COLO829 (cell line): ENCODE results near the gene GABBR2.
A peak's percentile ranks its signal among the peaks of the same experiment; 100 is the strongest.
"Not testable (repeated sequence)": the region's sequence is repeated elsewhere in the genome, so short reads cannot be mapped to it uniquely, and the experiment has no call there.

Experiments
- DNase-seq: peaks from one replicate; pipeline ENCODE4 v3.0.0; 2012; ENCODE audit warnings: low spot score

The GABBR2 gene

DNA sequence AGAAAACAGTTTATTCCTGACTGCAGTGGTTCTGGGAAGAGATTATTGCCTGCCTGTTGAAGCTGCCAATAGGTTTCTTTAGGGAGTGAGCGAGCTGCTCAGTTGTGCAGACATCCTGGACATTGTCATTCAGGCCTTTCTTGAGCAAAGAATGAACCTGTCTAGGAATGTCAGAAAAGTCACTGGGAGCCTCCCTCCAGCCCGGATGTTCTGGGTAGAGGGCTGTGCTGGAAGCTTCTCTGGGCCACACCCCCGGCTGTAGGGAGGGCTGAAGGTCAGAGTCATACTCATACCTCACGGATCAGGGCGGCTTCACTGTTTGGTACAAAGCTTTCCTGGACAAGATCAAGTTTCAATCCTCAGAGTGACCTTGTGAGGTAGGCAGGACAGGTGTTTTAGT lies 419.9 kb downstream of the GABBR2 start:
- no peak for DNase-seq

- DNase-seq = no peak
These were observed 421.4 kb downstream of the GABBR2 start for GRCh38 chr9:98287384-98287783.

GRCh38 chr9:98285446-98285845 lies 423.3 kb downstream of the GABBR2 start:
- no peak for DNase-seq

DNA sequence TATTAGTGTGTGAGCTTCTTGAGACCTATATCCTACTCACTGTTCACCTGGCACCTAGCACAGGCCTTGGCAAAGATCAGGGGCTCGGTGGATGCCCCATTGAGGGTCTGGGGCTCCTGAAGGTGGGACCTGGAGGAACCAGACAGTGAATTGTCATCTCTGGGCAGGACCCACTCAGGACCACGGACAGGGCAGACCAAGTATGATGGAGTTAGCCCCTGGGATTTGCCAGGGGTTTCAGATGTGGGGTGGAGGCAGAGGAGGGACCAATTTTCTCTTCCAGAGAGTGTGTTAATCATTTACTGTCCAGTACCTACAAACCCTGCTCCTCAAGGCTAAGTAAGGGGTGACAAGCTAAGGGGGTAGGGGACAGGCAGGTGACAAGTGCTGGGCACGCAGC lies 424.0 kb downstream of the GABBR2 start:
- no peak for DNase-seq

DNA sequence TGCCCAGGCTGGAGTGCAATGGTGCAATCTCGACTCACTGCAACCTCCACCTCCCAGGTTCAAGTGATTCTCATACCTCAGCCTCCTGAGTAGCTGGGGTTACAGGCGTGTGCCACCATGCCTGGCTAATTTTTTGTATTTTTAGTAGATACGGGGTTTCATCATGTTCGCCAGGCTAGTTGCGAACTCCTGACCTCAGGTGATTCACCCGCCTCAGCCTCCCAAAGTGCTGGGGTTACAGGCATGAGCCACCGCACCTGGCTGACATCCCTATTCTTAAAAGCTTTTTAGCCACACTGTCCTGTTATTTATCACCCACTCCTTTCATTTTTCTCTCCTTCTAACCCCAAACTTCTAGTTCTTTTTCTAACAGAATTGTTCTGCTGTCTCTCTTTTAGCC lies 425.6 kb downstream of the GABBR2 start:
- not testable (repeated sequence) for DNase-seq

GRCh38 chr9:98281281-98281680 lies 427.5 kb downstream of the GABBR2 start:
- no peak for DNase-seq

- no peak for DNase-seq
These were observed 428.2 kb downstream of the GABBR2 start for GRCh38 chr9:98280574-98280973.

DNA sequence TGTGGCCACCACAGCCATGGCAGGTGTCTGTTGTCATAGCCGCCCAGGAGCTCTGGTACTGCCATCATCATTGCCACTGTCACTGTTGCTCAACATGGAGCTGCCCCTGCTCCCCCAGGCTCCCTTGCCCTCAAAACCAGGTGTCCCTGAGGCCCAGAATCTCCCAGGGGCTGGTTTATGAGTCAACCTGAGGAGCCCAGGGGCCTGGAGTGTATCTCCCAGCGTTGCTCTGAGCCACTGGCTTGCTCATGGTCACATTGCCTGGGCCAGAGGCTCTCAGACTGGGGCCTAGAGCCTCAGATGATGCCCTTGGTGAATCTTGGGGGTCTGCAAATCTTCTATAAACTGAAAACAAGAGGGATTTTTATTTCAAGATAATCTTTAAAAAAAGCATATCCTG lies 428.6 kb downstream of the GABBR2 start:
- no peak for DNase-seq

DNA sequence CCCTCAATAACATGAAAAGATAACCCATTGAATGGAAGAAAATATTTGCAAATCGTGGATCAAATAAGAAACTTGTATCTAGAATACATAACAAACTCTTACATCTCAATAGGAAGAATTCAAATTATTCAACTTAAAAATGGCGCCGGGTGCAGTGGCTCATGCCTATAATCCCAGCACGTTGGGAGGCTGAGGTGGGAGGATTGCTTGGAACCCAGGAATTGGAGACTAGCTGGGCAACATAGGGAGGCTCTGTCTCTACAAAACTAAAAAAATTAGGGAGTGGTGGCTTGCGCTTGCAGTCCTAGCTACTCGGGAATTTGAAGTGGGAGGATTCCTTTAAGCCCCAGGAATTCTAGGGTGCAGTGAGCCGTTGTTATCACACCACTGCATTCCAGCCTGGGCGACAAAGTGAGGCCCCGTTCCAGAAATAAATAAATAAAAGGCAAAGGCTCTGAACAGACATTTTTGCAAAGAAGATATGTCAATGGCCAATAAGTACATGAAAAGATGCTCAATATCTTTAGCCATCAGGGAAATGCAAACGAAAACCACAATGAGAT lies 431.7 kb downstream of the GABBR2 start:
- DNase-seq = no peak

- no peak for DNase-seq
These were observed 433.6 kb downstream of the GABBR2 start for GRCh38 chr9:98275159-98275558.

- no peak for DNase-seq
These were observed 436.7 kb downstream of the GABBR2 start for GRCh38 chr9:98272083-98272482.

- DNase-seq = no peak
These were observed 437.3 kb downstream of the GABBR2 start for GRCh38 chr9:98271479-98271878.

DNA sequence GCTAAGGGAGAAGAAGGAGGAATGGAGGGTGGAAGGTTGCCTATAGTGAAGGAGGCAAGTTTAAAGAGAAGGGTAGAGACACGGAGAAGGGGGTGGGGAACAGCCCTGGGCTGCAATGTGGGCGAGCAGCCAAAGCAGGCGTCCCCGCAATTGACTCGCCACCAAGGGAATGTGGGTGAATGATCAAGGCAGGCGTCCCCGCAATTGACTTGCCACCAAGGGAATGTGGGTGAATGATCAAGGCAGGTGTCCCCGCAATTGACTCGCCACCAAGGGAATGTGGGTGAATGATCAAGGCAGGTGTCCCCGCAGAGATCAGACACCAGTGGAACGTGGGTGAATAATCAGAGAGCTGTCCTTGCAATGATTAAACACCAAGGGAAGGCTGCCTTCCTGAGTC lies 438.5 kb downstream of the GABBR2 start:
- not testable (repeated sequence) for DNase-seq

- not testable (repeated sequence) for DNase-seq
These were observed 439.1 kb downstream of the GABBR2 start for GRCh38 chr9:98269652-98270051.

DNA sequence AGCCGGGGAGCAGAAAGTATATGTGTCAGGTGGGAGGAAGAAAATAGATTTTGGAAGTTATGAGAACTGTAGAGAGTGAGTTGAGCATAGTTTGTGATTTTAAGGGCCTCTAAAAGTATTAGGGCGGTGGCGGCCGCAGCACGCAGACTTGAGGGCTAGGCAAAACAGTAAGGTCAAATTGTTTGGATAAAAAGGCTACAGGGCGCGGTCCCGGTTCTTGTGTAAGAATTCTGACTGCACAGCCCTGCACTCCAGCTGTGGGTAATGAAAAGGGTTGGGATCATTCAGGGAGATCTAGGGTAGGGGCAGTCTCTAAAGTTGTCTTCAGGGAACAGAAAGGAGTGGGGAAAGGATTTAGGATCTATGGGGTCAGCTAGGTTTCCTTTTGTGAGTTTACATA lies 441.2 kb downstream of the GABBR2 start:
- DNase-seq = not testable (repeated sequence)

- no peak for DNase-seq
These were observed 444.2 kb downstream of the GABBR2 start for GRCh38 chr9:98264516-98264915.

GRCh38 chr9:98263482-98264357 lies 445.0 kb downstream of the GABBR2 start:
- DNase-seq = peak; percentile 77

DNA sequence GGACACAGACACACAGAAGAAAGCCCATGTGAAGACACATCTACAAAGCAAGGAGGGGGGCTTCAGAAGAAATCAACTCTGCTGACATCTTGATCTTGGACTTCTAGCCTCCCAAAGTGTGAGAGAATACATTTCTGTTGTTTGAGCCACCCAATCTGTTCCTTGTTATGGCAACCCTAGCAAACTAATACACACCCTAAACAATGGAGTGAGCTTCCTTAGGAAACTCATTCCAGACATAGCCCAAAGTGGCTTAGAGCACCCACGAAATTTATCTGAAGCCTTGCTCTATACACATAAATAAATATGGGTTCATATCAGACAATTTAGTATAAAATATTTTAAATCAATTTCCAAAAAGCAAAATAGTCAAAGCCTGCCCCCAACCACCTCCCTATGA lies 445.7 kb downstream of the GABBR2 start:
- no peak for DNase-seq

GRCh38 chr9:98262056-98262455 lies 446.7 kb downstream of the GABBR2 start:
- DNase-seq = no peak

GRCh38 chr9:98260635-98261034 lies 448.1 kb downstream of the GABBR2 start:
- DNase-seq = no peak

- DNase-seq = no peak
These were observed 448.9 kb downstream of the GABBR2 start for GRCh38 chr9:98259791-98260190.

DNA sequence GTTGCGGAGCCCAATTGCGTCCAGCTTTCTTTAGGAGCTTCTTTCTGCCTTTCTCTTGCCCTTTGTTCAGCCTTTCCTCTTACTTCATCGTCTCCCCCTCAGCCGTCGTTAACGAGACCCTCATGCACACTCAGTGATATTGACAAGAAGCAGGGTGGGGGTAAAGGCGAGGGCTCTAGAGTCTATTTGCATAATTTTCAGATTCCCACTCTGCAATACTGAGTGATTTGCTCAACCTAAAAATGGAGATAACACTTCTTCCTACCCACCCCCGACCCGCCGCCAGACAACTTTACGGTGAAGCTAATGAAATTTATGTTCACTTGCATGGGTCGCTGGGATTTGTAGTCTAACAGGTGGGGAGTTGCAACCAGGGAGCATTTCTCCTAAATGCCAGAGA lies 452.0 kb downstream of the GABBR2 start:
- DNase-seq = no peak

GRCh38 chr9:98255578-98256296 lies 453.0 kb downstream of the GABBR2 start, which contains the start of gene TBC1D2:
Gene TBC1D2 (minus strand): TSS chr9:98255649. CDS start chr9:98255541, 108 bp downstream.
- DNase-seq = peak; percentile 97
